Trophoblast cell (in vitro differentiated cells and primary cell): ENCODE results near the gene SPTSSA.
A peak's percentile ranks its signal among the peaks of the same experiment; 100 is the strongest.

Experiments used
- DNase-seq, 2 donors: peaks; one replicate each; pipeline ENCODE4 v3.0.0-alpha.2; 2016
- H2AFZ ChIP-seq: 2 replicates; pipeline ENCODE4 v1.6.1; 2013; ENCODE audit warnings: low read length, moderate library complexity, mild to moderate bottlenecking; ENCODE audit not compliant: insufficient read depth, poor library complexity
- H2AK5ac ChIP-seq: 2 replicates; pipeline ENCODE4 v1.6.1; 2013; ENCODE audit warnings: mild to moderate bottlenecking, low read length
- H2BK120ac ChIP-seq: 2 replicates; pipeline ENCODE4 v1.6.1; 2013; ENCODE audit warnings: low read length, mild to moderate bottlenecking, moderate library complexity; ENCODE audit not compliant: insufficient read depth, poor library complexity
- H2BK12ac ChIP-seq: 2 replicates; pipeline ENCODE4 v1.6.1; 2013; ENCODE audit warnings: mild to moderate bottlenecking, low read length, moderate library complexity
- H2BK5ac ChIP-seq: 2 replicates; pipeline ENCODE4 v1.6.1; 2013; ENCODE audit warnings: low read length, low read depth, moderate library complexity, mild to moderate bottlenecking; ENCODE audit not compliant: poor library complexity
- H3K14ac ChIP-seq: 2 replicates; pipeline ENCODE4 v1.6.1; 2013; ENCODE audit warnings: mild to moderate bottlenecking, low read length
- H3K18ac ChIP-seq: 2 replicates; pipeline ENCODE4 v1.6.1; 2013; ENCODE audit warnings: mild to moderate bottlenecking, low read length
- H3K23ac ChIP-seq: 2 replicates; pipeline ENCODE4 v1.6.1; 2013; ENCODE audit warnings: low read length
- H3K27ac ChIP-seq: 2 replicates; pipeline ENCODE4 v1.5.1; 2013; ENCODE audit warnings: low read depth, mild to moderate bottlenecking, inconsistent platforms, low read length, moderate library complexity
- H3K27me3 ChIP-seq: 2 replicates; pipeline ENCODE4 v1.6.1; 2013; ENCODE audit warnings: inconsistent platforms, mild to moderate bottlenecking, low read length, moderate library complexity; ENCODE audit not compliant: insufficient read depth
- H3K36me3 ChIP-seq, 2 experiments: 1 replicate in 1 of 2; 2 replicates in 1 of 2; pipeline ENCODE4 v1.6.1; 2013; ENCODE audit warnings: low read length in 2 of 2, mild to moderate bottlenecking in 2 of 2, moderate library complexity in 1 of 2; ENCODE audit not compliant: insufficient read depth in 2 of 2, control insufficient read depth in 1 of 2
- H3K4ac ChIP-seq: 2 replicates; pipeline ENCODE4 v1.6.1; 2013; ENCODE audit warnings: low read depth, mild to moderate bottlenecking, low read length, moderate library complexity
- H3K4me1 ChIP-seq, 2 experiments: 1 replicate in 1 of 2; 2 replicates in 1 of 2; pipeline ENCODE4 v1.6.1; 2013; ENCODE audit warnings: low read length in 2 of 2, mild to moderate bottlenecking in 2 of 2, moderate library complexity in 1 of 2; ENCODE audit not compliant: insufficient read depth in 2 of 2, control insufficient read depth in 1 of 2
- H3K4me2 ChIP-seq: 2 replicates; pipeline ENCODE4 v1.6.1; 2013; ENCODE audit warnings: inconsistent platforms, mild to moderate bottlenecking, low read length, moderate library complexity
- H3K4me3 ChIP-seq: 2 replicates; pipeline ENCODE4 v1.5.1; 2013; ENCODE audit warnings: mild to moderate bottlenecking, low read depth, low read length, inconsistent platforms
- H3K79me1 ChIP-seq: one replicate; pipeline ENCODE4 v1.6.1; 2013; ENCODE audit warnings: low read length
- H3K79me2 ChIP-seq: 2 replicates; pipeline ENCODE4 v1.6.1; 2013; ENCODE audit warnings: low read length, mild to moderate bottlenecking; ENCODE audit not compliant: control insufficient read depth, insufficient read depth, poor library complexity
- H3K9ac ChIP-seq: 2 replicates; pipeline ENCODE4 v1.6.1; 2013; ENCODE audit warnings: mild to moderate bottlenecking, low read length
- H3K9me3 ChIP-seq: 2 replicates; pipeline ENCODE4 v1.6.1; 2013; ENCODE audit warnings: low read depth, mild to moderate bottlenecking, control low read depth, inconsistent platforms, low read length; ENCODE audit not compliant: insufficient read depth
- H4K12ac ChIP-seq: 2 replicates; pipeline ENCODE4 v1.6.1; 2013; ENCODE audit warnings: low read depth, mild to moderate bottlenecking, low read length, moderate library complexity
- H4K8ac ChIP-seq: 2 replicates; pipeline ENCODE4 v1.6.1; 2013; ENCODE audit warnings: low read depth, mild to moderate bottlenecking, low read length, moderate library complexity
- H4K91ac ChIP-seq: one replicate; pipeline ENCODE4 v1.6.1; 2013; ENCODE audit warnings: low read depth, mild to moderate bottlenecking, low read length, moderate library complexity
- WGBS: extraction: QIAGEN DNeasy Blood & Tissue Kit; methylation state at CpG from one replicate; pipeline ENCODE4 v1.1.7; 2013; ENCODE audit warnings: missing lambda C conversion rate; ENCODE audit not compliant: insufficient read length, insufficient coverage; ENCODE audit errors: extremely low coverage; 5-methylcytosine and 5-hydroxymethylcytosine counted together

Gene SPTSSA

GRCh38 chr14:34463598-34463961 lies 1.5 kb upstream of the SPTSSA start:
- H3K4me3 ChIP-seq, result no peak overlapping the region
- H2BK12ac ChIP-seq, result no peak overlapping the region
- H3K14ac ChIP-seq, result no peak overlapping the region
- H3K9ac ChIP-seq, result no peak overlapping the region
- H3K36me3 ChIP-seq, result no peaks in the 10 kb centered on the region
- H3K18ac ChIP-seq, result no peak overlapping the region
- H4K8ac ChIP-seq, result no peak overlapping the region
- no peak overlapping the region for H3K23ac ChIP-seq
- no peak overlapping the region for H4K12ac ChIP-seq
- no peak overlapping the region for H2BK120ac ChIP-seq
- H3K79me1 ChIP-seq, result peaks cover 7% of the 10 kb centered on the region
- H3K79me2 ChIP-seq, result peaks cover 3% of the 10 kb centered on the region
- DNase-seq, result no peak
- no peak overlapping the region for H3K4ac ChIP-seq
- H4K91ac ChIP-seq, result no peak overlapping the region
- no peak overlapping the region for H2AK5ac ChIP-seq
- no peak overlapping the region for H2BK5ac ChIP-seq
- H3K9me3 ChIP-seq, result no peaks in the 10 kb centered on the region
- no peaks in the 10 kb centered on the region for H3K27me3 ChIP-seq
- H3K4me1 ChIP-seq, result peaks cover 0 to 5% of the 10 kb centered on the region in 2 experiments
- no peak overlapping the region for H3K4me2 ChIP-seq
- no peak overlapping the region for H2AFZ ChIP-seq
- WGBS, result no CpG with 5 or more reads among the region's 1 CpG
- no peak overlapping the region for H3K27ac ChIP-seq

- H3K4me2 ChIP-seq, result peak overlapping the region; percentile 91
- H3K23ac ChIP-seq, result no peak overlapping the region
- peaks cover 0 to 5% of the 10 kb centered on the region in 2 experiments for H3K4me1 ChIP-seq
- peak; percentile 49 to 64 for DNase-seq
- WGBS, result no CpG with 5 or more reads among the region's 45 CpGs
- H4K12ac ChIP-seq, result peak overlapping the region; percentile 66
- peak overlapping the region; percentile 69 for H3K18ac ChIP-seq
- H4K91ac ChIP-seq, result peak overlapping the region; percentile 72
- no peaks in the 10 kb centered on the region for H3K9me3 ChIP-seq
- H3K79me1 ChIP-seq, result peaks cover 7% of the 10 kb centered on the region
- H3K79me2 ChIP-seq, result peaks cover 3% of the 10 kb centered on the region
- H3K36me3 ChIP-seq, result no peaks in the 10 kb centered on the region
- H4K8ac ChIP-seq, result peak overlapping the region; percentile 62
- H2BK5ac ChIP-seq, result peak overlapping the region; percentile 71
- peak overlapping the region; percentile 85 for H3K4me3 ChIP-seq
- H2BK120ac ChIP-seq, result no peak overlapping the region
- no peaks in the 10 kb centered on the region for H3K27me3 ChIP-seq
- H2BK12ac ChIP-seq, result no peak overlapping the region
- H2AFZ ChIP-seq, result peak overlapping the region; percentile 81
- peak overlapping the region; percentile 79 for H3K27ac ChIP-seq
- H3K4ac ChIP-seq, result peak overlapping the region; percentile 44
- H3K14ac ChIP-seq, result peak overlapping the region; percentile 91
- peak overlapping the region; percentile 81 for H3K9ac ChIP-seq
- H2AK5ac ChIP-seq, result peak overlapping the region; percentile 61
Observed at GRCh38 chr14:34461334-34462131, 507 bp downstream of the SPTSSA start.

- Histone ChIP-seq H3K23ac (no peak overlapping the region), H3K36me3 (no peaks in the 10 kb centered on the region), H3K4me3 (no peak overlapping the region), H4K91ac (no peak overlapping the region), H2BK120ac (no peak overlapping the region), H3K79me1 (peaks cover 7% of the 10 kb centered on the region), H3K14ac (no peak overlapping the region), H3K4ac (no peak overlapping the region), H3K79me2 (peaks cover 3% of the 10 kb centered on the region), H2AFZ (no peak overlapping the region), H3K27me3 (no peaks in the 10 kb centered on the region), H3K27ac (no peak overlapping the region), H2AK5ac (no peak overlapping the region), H4K8ac (no peak overlapping the region), H3K18ac (no peak overlapping the region), H3K4me2 (peak overlapping the region; percentile 91), H3K9me3 (no peaks in the 10 kb centered on the region), H2BK5ac (no peak overlapping the region), H3K4me1 (peaks cover 0 to 5% of the 10 kb centered on the region in 2 experiments), H4K12ac (no peak overlapping the region), H3K9ac (no peak overlapping the region), H2BK12ac (no peak overlapping the region)
- DNase-seq, result no peak
- WGBS, result no CpG with 5 or more reads among the region's 2 CpGs
Observed at GRCh38 chr14:34460841-34461240, 1.2 kb downstream of the SPTSSA start.

GRCh38 chr14:34460295-34460694 lies 1.7 kb downstream of the SPTSSA start:
- H3K14ac ChIP-seq, result no peak overlapping the region
- H3K4me1 ChIP-seq, result peaks cover 0 to 5% of the 10 kb centered on the region in 2 experiments
- H2BK5ac ChIP-seq, result no peak overlapping the region
- no peak overlapping the region for H3K18ac ChIP-seq
- H2BK12ac ChIP-seq, result no peak overlapping the region
- no peak overlapping the region for H4K8ac ChIP-seq
- H3K79me2 ChIP-seq, result peaks cover 3% of the 10 kb centered on the region
- no peak for DNase-seq
- H2BK120ac ChIP-seq, result no peak overlapping the region
- H3K36me3 ChIP-seq, result peaks cover 3% of the 10 kb centered on the region in 2 experiments
- no peak overlapping the region for H3K23ac ChIP-seq
- WGBS, result no CpG with 5 or more reads among the region's 1 CpG
- no peak overlapping the region for H3K4me3 ChIP-seq
- no peak overlapping the region for H3K27ac ChIP-seq
- H3K4me2 ChIP-seq, result no peak overlapping the region
- H3K4ac ChIP-seq, result no peak overlapping the region
- H2AK5ac ChIP-seq, result no peak overlapping the region
- no peak overlapping the region for H3K9ac ChIP-seq
- H3K27me3 ChIP-seq, result no peaks in the 10 kb centered on the region
- H4K12ac ChIP-seq, result no peak overlapping the region
- no peak overlapping the region for H4K91ac ChIP-seq
- H3K79me1 ChIP-seq, result peaks cover 7% of the 10 kb centered on the region
- no peaks in the 10 kb centered on the region for H3K9me3 ChIP-seq
- no peak overlapping the region for H2AFZ ChIP-seq
